Smooth muscle cell (in vitro differentiated cells): ENCODE results near the gene RAD23B. TPM values are rescaled to one million over a fixed set of nuclear protein-coding genes. Genes with fewer than 3 reads are reported as not detected.

ENCODE experiments used
- DNase-seq: peaks from one replicate; lab custom pipeline; 2025; ENCODE audit not compliant: unreplicated experiment; lab: John Stamatoyannopoulos, UW
- H2AFZ ChIP-seq: fragments of 200-600 bp; sonication (generic); 2 replicates; pipeline ENCODE4 v1.6.0; 2016; ENCODE audit warnings: antibody characterized with exemption, low read depth, mild to moderate bottlenecking
- H3F3A ChIP-seq: fragments of 200-600 bp; sonication (generic); 2 replicates; pipeline ENCODE4 v1.6.0; 2017; ENCODE audit warnings: antibody characterized with exemption, low read depth
- H3K27ac ChIP-seq: fragments of 200-600 bp; sonication (generic); 2 replicates; pipeline ENCODE4 v1.5.1; 2016; ENCODE audit warnings: low read depth, mild to moderate bottlenecking
- H3K27me3 ChIP-seq: fragments of 200-600 bp; sonication (generic); 2 replicates; pipeline ENCODE4 v1.6.1; 2016; ENCODE audit warnings: low read depth, mild to moderate bottlenecking
- H3K36me3 ChIP-seq: fragments of 200-600 bp; sonication (generic); 2 replicates; pipeline ENCODE4 v1.5.1; 2016; ENCODE audit warnings: low read depth
- H3K4me1 ChIP-seq: fragments of 200-600 bp; sonication (generic); 2 replicates; pipeline ENCODE4 v1.5.1; 2016; ENCODE audit warnings: low read depth
- H3K4me2 ChIP-seq: fragments of 200-600 bp; sonication (generic); 2 replicates; pipeline ENCODE4 v1.6.0; 2016; ENCODE audit warnings: mild to moderate bottlenecking
- H3K4me3 ChIP-seq: fragments of 200-600 bp; sonication (generic); 2 replicates; pipeline ENCODE4 v1.5.1; 2016; ENCODE audit warnings: mild to moderate bottlenecking
- H3K79me2 ChIP-seq: fragments of 200-600 bp; sonication (generic); 2 replicates; pipeline ENCODE4 v1.6.0; 2016; ENCODE audit warnings: low read depth, mild to moderate bottlenecking
- H3K9ac ChIP-seq: fragments of 200-600 bp; sonication (generic); 2 replicates; pipeline ENCODE4 v1.6.0; 2016; ENCODE audit warnings: low read depth
- H3K9me3 ChIP-seq: fragments of 200-600 bp; sonication (generic); replicated peaks from 2 replicates; pipeline ENCODE4 v1.5.1; 2016; ENCODE audit warnings: low read depth
- H4K20me1 ChIP-seq: fragments of 200-600 bp; sonication (generic); 2 replicates; pipeline ENCODE4 v1.6.0; 2016; ENCODE audit warnings: low read depth
- CTCF ChIP-seq: fragments of 200-600 bp; sonication (generic); IDR thresholded peaks from 2 replicates; pipeline ENCODE4 v1.5.1; 2017; ENCODE audit warnings: borderline replicate concordance, mild to moderate bottlenecking, antibody characterized with exemption; ENCODE audit not compliant: insufficient read depth, poor library complexity, severe bottlenecking
- WGBS: methylation state at CpG from one replicate; pipeline ENCODE4 v1.1.7; 2016; ENCODE audit warnings: low lambda C conversion rate; 5-methylcytosine and 5-hydroxymethylcytosine counted together
- polyA plus RNA-seq: library from polyadenylated mRNA; unstranded; fragments of >200 nt; fragmentation: Nextera tagmentation; extraction: Ambion mirVana; gene quantifications from 2 replicates; pipeline ENCODE4 v1.2.1, GENCODE V29; 2016
- total RNA-seq: library from RNA; depleted of rRNA; stranded (reverse); fragments of >200 nt; gene quantifications from 2 replicates; pipeline ENCODE4 v1.2.3, GENCODE V29; 2014

The RAD23B gene
- total and polyA plus RNA-seq, 2 experiments from 2014 or later: 11.0 to 112 TPM

GRCh38 chr9:107332883-107333282, 49.8 kb downstream of the RAD23B start:
- H3K9ac ChIP-seq: no peak overlapping the region
- no peaks in the 10 kb centered on the region for H3K27me3 ChIP-seq
- TF ChIP-seq CTCF: no peak
- no peak overlapping the region for H3K4me3 ChIP-seq
- no peak overlapping the region for H3K27ac ChIP-seq
- no peaks in the 10 kb centered on the region for H3K9me3 ChIP-seq
- H3F3A ChIP-seq: peaks cover 18% of the 10 kb centered on the region
- no peak for DNase-seq
- no peaks in the 10 kb centered on the region for H3K4me1 ChIP-seq
- 95% methylated on average over 2 of the region's 2 CpGs for WGBS
- no peak overlapping the region for H3K4me2 ChIP-seq
- H4K20me1 ChIP-seq: peaks cover 55% of the 10 kb centered on the region
- H3K36me3 ChIP-seq: peaks cover 38% of the 10 kb centered on the region
- H2AFZ ChIP-seq: no peak overlapping the region
- peaks cover 21% of the 10 kb centered on the region for H3K79me2 ChIP-seq

GRCh38 chr9:107333363-107333762, 50.3 kb downstream of the RAD23B start:
- H4K20me1 ChIP-seq: peaks cover 50% of the 10 kb centered on the region
- peaks cover 18% of the 10 kb centered on the region for H3K79me2 ChIP-seq

GRCh38 chr9:107334103-107334776, 51.2 kb downstream of the RAD23B start:
- WGBS: 96% methylated on average over 4 of the region's 4 CpGs
- no peak overlapping the region for H3K4me3 ChIP-seq
- H3K27me3 ChIP-seq: no peaks in the 10 kb centered on the region
- H3K4me2 ChIP-seq: no peak overlapping the region
- H3K27ac ChIP-seq: no peak overlapping the region
- no peak overlapping the region for H3K9ac ChIP-seq
- peaks cover 41% of the 10 kb centered on the region for H4K20me1 ChIP-seq
- no peak overlapping the region for H2AFZ ChIP-seq
- no peak for TF ChIP-seq CTCF
- peaks cover 10% of the 10 kb centered on the region for H3K79me2 ChIP-seq
- H3F3A ChIP-seq: peaks cover 14% of the 10 kb centered on the region
- no peaks in the 10 kb centered on the region for H3K9me3 ChIP-seq
- H3K36me3 ChIP-seq: peaks cover 34% of the 10 kb centered on the region
- no peaks in the 10 kb centered on the region for H3K4me1 ChIP-seq
- no peak for DNase-seq

More at GRCh38 chr9:107333363-107333762, 50.3 kb downstream of the RAD23B start:
- WGBS: 100% methylated on average over 2 of the region's 2 CpGs
- Histone ChIP-seq H3K4me1 (no peaks in the 10 kb centered on the region), H3K9ac (no peak overlapping the region), H3K4me2 (no peak overlapping the region), H3K27me3 (no peaks in the 10 kb centered on the region), H3K4me3 (no peak overlapping the region), H3K36me3 (peaks cover 38% of the 10 kb centered on the region), H3K27ac (no peak overlapping the region), H3F3A (peaks cover 18% of the 10 kb centered on the region), H3K9me3 (no peaks in the 10 kb centered on the region), H2AFZ (no peak overlapping the region)
- no peak for TF ChIP-seq CTCF
- no peak for DNase-seq

- H3K36me3 ChIP-seq: peaks cover 26% of the 10 kb centered on the region
- WGBS: 95% methylated on average over 3 of the region's 3 CpGs
These were observed 52.3 kb downstream of the RAD23B start for GRCh38 chr9:107335331-107335730.

More at GRCh38 chr9:107335331-107335730, 52.3 kb downstream of the RAD23B start:
- Histone ChIP-seq H2AFZ (no peak overlapping the region), H3K27ac (no peak overlapping the region), H3K4me2 (no peak overlapping the region), H3K4me1 (no peaks in the 10 kb centered on the region), H3F3A (peaks cover 14% of the 10 kb centered on the region), H3K9ac (no peak overlapping the region), H3K9me3 (no peaks in the 10 kb centered on the region), H3K27me3 (no peaks in the 10 kb centered on the region), H3K79me2 (peaks cover 6% of the 10 kb centered on the region), H3K4me3 (no peak overlapping the region), H4K20me1 (peaks cover 31% of the 10 kb centered on the region)
- no peak for DNase-seq
- no peak for TF ChIP-seq CTCF
